K562 (cell line): ENCODE measurements around the gene TMPRSS9. TPM values are rescaled to one million over a fixed set of nuclear protein-coding genes. Genes with fewer than 3 reads are reported as not detected.

Source experiments
- ARID3B ChIP-seq: fragments of 250-450 bp; sonication (Bioruptor Pico); IDR thresholded peaks from 2 replicates; pipeline ENCODE4 v1.4.0; 2020; ENCODE audit warnings: borderline replicate concordance
- DNMT1 ChIP-seq: fragments of 450-650 bp; IDR thresholded peaks from 2 replicates; pipeline ENCODE4 v1.6.1; 2016; ENCODE audit warnings: antibody characterized with exemption, mild to moderate bottlenecking
- FOXJ2 ChIP-seq: fragments of 200-800 bp; sonication (Bioruptor generic); IDR thresholded peaks from 2 replicates; pipeline ENCODE4 v1.6.1; 2016; ENCODE audit warnings: missing genetic modification characterization, missing compliant biosample characterization
- GTF2F1 ChIP-seq: IDR thresholded peaks from 2 replicates; pipeline ENCODE4 v1.6.1; 2011; ENCODE audit warnings: low read depth, low read length, improper control_type of control experiment
- HMGN3 ChIP-seq: IDR thresholded peaks from 2 replicates; pipeline ENCODE4 v1.6.1; 2011; ENCODE audit warnings: borderline replicate concordance, low read depth, mild to moderate bottlenecking, mixed read lengths, low read length; ENCODE audit not compliant: insufficient read length; ENCODE audit errors: extremely low read depth
- HNRNPLL ChIP-seq: fragments of 200-400 bp; formaldehyde crosslinking; IDR thresholded peaks from 2 replicates; pipeline ENCODE4 v1.6.1; 2017; ENCODE audit warnings: low read length, low read depth, mild to moderate bottlenecking; ENCODE audit not compliant: poor library complexity, severe bottlenecking
- JUND ChIP-seq, 2 experiments: IDR thresholded peaks; 2 replicates in 1 of 2; 3 replicates in 1 of 2; pipeline ENCODE4 v1.6.1; 2011; ENCODE audit warnings: borderline replicate concordance in 2 of 2, low read depth in 2 of 2, low read length in 2 of 2, improper control_type of control experiment in 1 of 2, missing biosample characterization in 1 of 2, missing genetic modification characterization in 1 of 2, missing genetic modification reagents in 1 of 2
- KDM2B ChIP-seq: fragments of 250-450 bp; sonication (Bioruptor Pico); IDR thresholded peaks from 2 replicates; pipeline ENCODE4 v1.8.0; 2021; ENCODE audit warnings: mild to moderate bottlenecking, moderate library complexity
- KLF10 ChIP-seq: fragments of 250-450 bp; sonication (Bioruptor Pico); IDR thresholded peaks from 2 replicates; pipeline ENCODE4 v1.6.1; 2021; ENCODE audit warnings: matching md5 sums
- NR2F6 ChIP-seq: fragments of 450-650 bp; formaldehyde crosslinking; IDR thresholded peaks from 2 replicates; pipeline ENCODE4 v1.4.0; 2020; ENCODE audit warnings: mild to moderate bottlenecking
- PHTF2 ChIP-seq: fragments of 250-450 bp; sonication (Bioruptor Pico); IDR thresholded peaks from 2 replicates; pipeline ENCODE4 v1.5.0; 2021; ENCODE audit warnings: mild to moderate bottlenecking
- RB1 ChIP-seq: fragments of 450-650 bp; IDR thresholded peaks from 2 replicates; pipeline ENCODE4 v1.6.1; 2017; ENCODE audit warnings: low read depth, mild to moderate bottlenecking
- RFX5 ChIP-seq: IDR thresholded peaks from 2 replicates; pipeline ENCODE4 v1.6.1; 2011; ENCODE audit warnings: low read depth, mild to moderate bottlenecking, improper control_type of control experiment, low read length
- STAT5A ChIP-seq: IDR thresholded peaks from 2 replicates; pipeline ENCODE4 v1.6.1; 2012; ENCODE audit warnings: low read length, inconsistent platforms, borderline replicate concordance
- STAT6 ChIP-seq: sonication (generic); formaldehyde crosslinking; IDR thresholded peaks from 2 replicates; pipeline ENCODE4 v1.8.1; 2023; ENCODE audit warnings: mild to moderate bottlenecking, missing genetic modification reagents
- TFE3 ChIP-seq: fragments of 450-650 bp; formaldehyde crosslinking; IDR thresholded peaks from 2 replicates; pipeline ENCODE4 v1.4.0; 2020; ENCODE audit warnings: mild to moderate bottlenecking, mixed read lengths
- U2AF1 ChIP-seq: fragments of 200-400 bp; formaldehyde crosslinking; optimal IDR thresholded peaks from 2 replicates; pipeline ENCODE3; 2017; ENCODE audit warnings: mild to moderate bottlenecking, low read depth, low read length, moderate library complexity
- ZNF274 ChIP-seq: IDR thresholded peaks from 2 replicates; pipeline ENCODE4 v1.6.1; 2011; ENCODE audit warnings: low read depth, mild to moderate bottlenecking, low read length, moderate library complexity, borderline replicate concordance
- ZNF398 ChIP-seq: fragments of 250-450 bp; sonication (Bioruptor Pico); IDR thresholded peaks from 2 replicates; pipeline ENCODE4 v1.8.0; 2021; ENCODE audit warnings: moderate library complexity, mild to moderate bottlenecking, inconsistent platforms
- polyA plus RNA-seq, 8 experiments: library from polyadenylated mRNA; depleted of rRNA in 4 of 8; stranded (reverse) in 5 of 8; unstranded in 3 of 8; fragments of >200 nt; fragmentation: Nextera tagmentation in 2 of 8; fragmentation: Illumina TruSeq in 1 of 8; extraction: Ambion mirVana in 2 of 8; extraction: Trizol in 1 of 8; gene quantifications; 2 replicates each; pipeline versions ENCODE4 v1.2.1 to v1.2.3, GENCODE V29; 2011 to 2014; ENCODE audit warnings: inconsistent platforms in 1 of 8, missing spikeins in 1 of 8
- total RNA-seq, 7 experiments: library from RNA; depleted of rRNA in 6 of 7; stranded (reverse); fragments of >200 nt in 6 of 7; fragmentation: Illumina TruSeq in 2 of 7; extraction: Trizol in 2 of 7; gene quantifications; 2 replicates each; pipeline versions ENCODE4 v1.2.1 to v1.2.3, GENCODE V29; 2011 to 2021; ENCODE audit warnings: low replicate concordance in 1 of 7

TMPRSS9 gene
- total and polyA plus RNA-seq, 9 of the 15 experiments (the other 6 are each of a cell fraction or from before 2014, with no cell fraction given), result 0.01 to 0.03 TPM; not detected in 7

- no peak for TF ChIP-seq GTF2F1
- TF ChIP-seq U2AF1, result no peak
- no peak for TF ChIP-seq NR2F6
- no peak for TF ChIP-seq KDM2B
- no peak for TF ChIP-seq ARID3B
- peak; percentile 25; the same call in 1 of the 2 replicates for TF ChIP-seq JUND (IDR thresholded peaks at IDR 0.05; ENCODE audit: borderline replicate concordance, low read depth, low read length)
- TF ChIP-seq JUND (tag; IDR thresholded peaks at IDR 0.05; ENCODE audit: borderline replicate concordance, low read depth, low read length), result no peak
- TF ChIP-seq RFX5, result no peak
- no peak for TF ChIP-seq FOXJ2 (tag)
- peak; percentile 96 for TF ChIP-seq DNMT1
- peak; percentile 38; the same call in 1 of the 2 replicates for TF ChIP-seq STAT5A
- no peak for TF ChIP-seq RB1
- no peak for TF ChIP-seq KLF10 (CRISPR knock-in tag)
- TF ChIP-seq ZNF274, result no peak
- no peak for TF ChIP-seq TFE3 (CRISPR knock-in tag)
- TF ChIP-seq PHTF2, result no peak
- no peak for TF ChIP-seq HNRNPLL
- TF ChIP-seq HMGN3, result peak; percentile 62
- no peak for TF ChIP-seq ZNF398 (CRISPR knock-in tag)
- no peak for TF ChIP-seq STAT6
Measured at GRCh38 chr19:2345794-2346663, 14.0 kb upstream of the TMPRSS9 start (continued).
